HepG2 (cell line): ENCODE results near the gene TKFC. TPM values are rescaled to one million over a fixed set of nuclear protein-coding genes. Genes with fewer than 3 reads are reported as not detected.

ENCODE experiments used
- ATF6 ChIP-seq: sonication (generic); formaldehyde crosslinking; conservative IDR thresholded peaks from 2 replicates; pipeline ENCODE4 v1.4.0; 2020; ENCODE audit warnings: missing genetic modification reagents
- CAMTA2 ChIP-seq: sonication (generic); formaldehyde crosslinking; IDR thresholded peaks from 2 replicates; pipeline ENCODE4 v1.4.0; 2020; ENCODE audit warnings: mild to moderate bottlenecking, missing genetic modification reagents, borderline replicate concordance
- DMAP1 ChIP-seq: IDR thresholded peaks from 2 replicates; pipeline ENCODE4 v1.6.1; 2016
- GABPA ChIP-seq, 2 experiments: IDR thresholded peaks; 2 replicates each; pipeline ENCODE4 v1.6.1; 2011 to 2016; ENCODE audit warnings: low read depth in 2 of 2, low read length in 1 of 2, missing biosample characterization in 1 of 2, missing genetic modification characterization in 1 of 2
- MYNN ChIP-seq: sonication (generic); formaldehyde crosslinking; IDR thresholded peaks from 2 replicates; pipeline ENCODE4 v1.4.0; 2020; ENCODE audit warnings: mild to moderate bottlenecking, low read depth, missing genetic modification reagents
- SIN3B ChIP-seq: fragments of 150-350 bp; IDR thresholded peaks from 2 replicates; pipeline ENCODE4 v1.6.1; 2014; ENCODE audit warnings: low read length
- ZBTB7B ChIP-seq: sonication (generic); formaldehyde crosslinking; IDR thresholded peaks from 2 replicates; pipeline ENCODE4 v1.4.0; 2020; ENCODE audit warnings: missing genetic modification reagents
- ZEB1 ChIP-seq: IDR thresholded peaks from 2 replicates; pipeline ENCODE4 v1.6.1; 2012; ENCODE audit warnings: mild to moderate bottlenecking, low read depth, inconsistent platforms; ENCODE audit not compliant: insufficient replicate concordance
- ZFY ChIP-seq: sonication (generic); formaldehyde crosslinking; IDR thresholded peaks from 2 replicates; pipeline ENCODE4 v1.4.0; 2020; ENCODE audit warnings: missing genetic modification reagents
- ZFYVE20 ChIP-seq: sonication (generic); formaldehyde crosslinking; IDR thresholded peaks from 2 replicates; pipeline ENCODE4 v1.8.0; 2023; ENCODE audit warnings: low read depth, mild to moderate bottlenecking, moderate library complexity, missing genetic modification reagents, borderline replicate concordance
- ZNF337 ChIP-seq: sonication (generic); formaldehyde crosslinking; IDR thresholded peaks from 2 replicates; pipeline ENCODE4 v1.5.1; 2020; ENCODE audit warnings: missing genetic modification reagents, low read depth, mild to moderate bottlenecking, borderline replicate concordance
- ZNF567 ChIP-seq: sonication (generic); formaldehyde crosslinking; IDR thresholded peaks from 2 replicates; pipeline ENCODE4 v1.8.1; 2023; ENCODE audit warnings: mild to moderate bottlenecking, missing genetic modification reagents, borderline replicate concordance
- ZSCAN30 ChIP-seq: sonication (generic); formaldehyde crosslinking; IDR thresholded peaks from 2 replicates; pipeline ENCODE4 v1.5.0; 2020; ENCODE audit warnings: mild to moderate bottlenecking, missing genetic modification reagents
- ZXDC ChIP-seq: sonication (generic); formaldehyde crosslinking; IDR thresholded peaks from 2 replicates; pipeline ENCODE4 v1.5.0; 2020; ENCODE audit warnings: mild to moderate bottlenecking, missing genetic modification reagents
- polyA plus RNA-seq, 8 experiments: library from polyadenylated mRNA; depleted of rRNA in 3 of 8; stranded (reverse) in 7 of 8; unstranded in 1 of 8; fragments of >200 nt; fragmentation: Illumina TruSeq in 4 of 8; extraction: Trizol in 4 of 8; gene quantifications; 2 replicates each; pipeline versions ENCODE4 v1.2.1 to v1.2.3, GENCODE V29; 2011 to 2016; ENCODE audit warnings: low read depth in 4 of 8, missing spikeins in 1 of 8, mixed read lengths in 1 of 8; ENCODE audit not compliant: insufficient read depth in 1 of 8
- total RNA-seq, 5 experiments: library from RNA; depleted of rRNA; stranded (reverse); fragments of >200 nt; fragmentation: Illumina TruSeq; extraction: Trizol; gene quantifications; 2 replicates each; pipeline ENCODE4 v1.2.3, GENCODE V29; 2016; ENCODE audit warnings: low read depth in 1 of 5
- TF ChIP-seq, protein P1 (sequence below): sonication (generic); formaldehyde crosslinking; IDR thresholded peaks from 2 replicates; pipeline ENCODE4 v1.9.0; 2021; ENCODE audit warnings: mild to moderate bottlenecking, missing genetic modification reagents

TKFC gene
- total and polyA plus RNA-seq, 2 of the 13 experiments (the other 11 are each of a cell fraction or from before 2014, with no cell fraction given) = 147 to 197 TPM

GRCh38 chr11:61333550-61334433 lies 764 bp downstream of the TKFC start (continued):
- TF ChIP-seq, protein P1, sequence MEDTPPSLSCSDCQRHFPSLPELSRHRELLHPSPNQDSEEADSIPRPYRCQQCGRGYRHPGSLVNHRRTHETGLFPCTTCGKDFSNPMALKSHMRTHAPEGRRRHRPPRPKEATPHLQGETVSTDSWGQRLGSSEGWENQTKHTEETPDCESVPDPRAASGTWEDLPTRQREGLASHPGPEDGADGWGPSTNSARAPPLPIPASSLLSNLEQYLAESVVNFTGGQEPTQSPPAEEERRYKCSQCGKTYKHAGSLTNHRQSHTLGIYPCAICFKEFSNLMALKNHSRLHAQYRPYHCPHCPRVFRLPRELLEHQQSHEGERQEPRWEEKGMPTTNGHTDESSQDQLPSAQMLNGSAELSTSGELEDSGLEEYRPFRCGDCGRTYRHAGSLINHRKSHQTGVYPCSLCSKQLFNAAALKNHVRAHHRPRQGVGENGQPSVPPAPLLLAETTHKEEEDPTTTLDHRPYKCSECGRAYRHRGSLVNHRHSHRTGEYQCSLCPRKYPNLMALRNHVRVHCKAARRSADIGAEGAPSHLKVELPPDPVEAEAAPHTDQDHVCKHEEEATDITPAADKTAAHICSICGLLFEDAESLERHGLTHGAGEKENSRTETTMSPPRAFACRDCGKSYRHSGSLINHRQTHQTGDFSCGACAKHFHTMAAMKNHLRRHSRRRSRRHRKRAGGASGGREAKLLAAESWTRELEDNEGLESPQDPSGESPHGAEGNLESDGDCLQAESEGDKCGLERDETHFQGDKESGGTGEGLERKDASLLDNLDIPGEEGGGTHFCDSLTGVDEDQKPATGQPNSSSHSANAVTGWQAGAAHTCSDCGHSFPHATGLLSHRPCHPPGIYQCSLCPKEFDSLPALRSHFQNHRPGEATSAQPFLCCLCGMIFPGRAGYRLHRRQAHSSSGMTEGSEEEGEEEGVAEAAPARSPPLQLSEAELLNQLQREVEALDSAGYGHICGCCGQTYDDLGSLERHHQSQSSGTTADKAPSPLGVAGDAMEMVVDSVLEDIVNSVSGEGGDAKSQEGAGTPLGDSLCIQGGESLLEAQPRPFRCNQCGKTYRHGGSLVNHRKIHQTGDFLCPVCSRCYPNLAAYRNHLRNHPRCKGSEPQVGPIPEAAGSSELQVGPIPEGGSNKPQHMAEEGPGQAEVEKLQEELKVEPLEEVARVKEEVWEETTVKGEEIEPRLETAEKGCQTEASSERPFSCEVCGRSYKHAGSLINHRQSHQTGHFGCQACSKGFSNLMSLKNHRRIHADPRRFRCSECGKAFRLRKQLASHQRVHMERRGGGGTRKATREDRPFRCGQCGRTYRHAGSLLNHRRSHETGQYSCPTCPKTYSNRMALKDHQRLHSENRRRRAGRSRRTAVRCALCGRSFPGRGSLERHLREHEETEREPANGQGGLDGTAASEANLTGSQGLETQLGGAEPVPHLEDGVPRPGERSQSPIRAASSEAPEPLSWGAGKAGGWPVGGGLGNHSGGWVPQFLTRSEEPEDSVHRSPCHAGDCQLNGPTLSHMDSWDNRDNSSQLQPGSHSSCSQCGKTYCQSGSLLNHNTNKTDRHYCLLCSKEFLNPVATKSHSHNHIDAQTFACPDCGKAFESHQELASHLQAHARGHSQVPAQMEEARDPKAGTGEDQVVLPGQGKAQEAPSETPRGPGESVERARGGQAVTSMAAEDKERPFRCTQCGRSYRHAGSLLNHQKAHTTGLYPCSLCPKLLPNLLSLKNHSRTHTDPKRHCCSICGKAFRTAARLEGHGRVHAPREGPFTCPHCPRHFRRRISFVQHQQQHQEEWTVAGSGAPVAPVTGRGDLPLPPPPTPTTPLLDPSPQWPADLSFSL (CRISPR knock-in tag) = no peak
- TF ChIP-seq ZBTB7B (CRISPR knock-in tag) = no peak
- TF ChIP-seq CAMTA2 (CRISPR knock-in tag) = no peak
- TF ChIP-seq DMAP1 = no peak
- TF ChIP-seq ATF6 (CRISPR knock-in tag) = no peak
- TF ChIP-seq ZXDC (CRISPR knock-in tag) = no peak
- TF ChIP-seq ZNF567 (CRISPR knock-in tag) = no peak; the same call in 1 of the 2 replicates
- TF ChIP-seq GABPA (IDR thresholded peaks at IDR 0.05; ENCODE audit: low read depth, low read length) = no peak
- TF ChIP-seq GABPA (CRISPR knock-in tag; IDR thresholded peaks at IDR 0.05; ENCODE audit: low read depth) = no peak
- no peak for TF ChIP-seq MYNN
- no peak for TF ChIP-seq ZNF337 (CRISPR knock-in tag)
- no peak for TF ChIP-seq SIN3B
- TF ChIP-seq ZFYVE20 = no peak
- no peak for TF ChIP-seq ZFY (CRISPR knock-in tag)
- no peak; the same call in 1 of the 2 replicates for TF ChIP-seq ZSCAN30 (CRISPR knock-in tag)
- TF ChIP-seq ZEB1 = no peak
